GM12892 (cell line): ENCODE data around the gene BCL2L12.

Experiments
- POLR2A ChIP-seq: IDR thresholded peaks from 2 replicates; pipeline ENCODE4 v1.6.1; 2011; ENCODE audit warnings: low read depth, low read length, control low read depth
- POLR2AphosphoS5 ChIP-seq: IDR thresholded peaks from 2 replicates; pipeline ENCODE4 v1.6.1; 2011; ENCODE audit warnings: low read depth, low read length, control low read depth

- no peak for TF ChIP-seq POLR2A
- TF ChIP-seq POLR2AphosphoS5, result no peak
These were observed 13.7 kb upstream of the BCL2L12 start for GRCh38 chr19:49651820-49652550.
